GM12892 (cell line): ENCODE measurements around the gene KIAA0825.

Source experiments
- POLR2A ChIP-seq: IDR thresholded peaks from 2 replicates; pipeline ENCODE4 v1.6.1; 2011; ENCODE audit warnings: low read depth, low read length, control low read depth
- POLR2AphosphoS5 ChIP-seq: IDR thresholded peaks from 2 replicates; pipeline ENCODE4 v1.6.1; 2011; ENCODE audit warnings: low read depth, low read length, control low read depth

DNA sequence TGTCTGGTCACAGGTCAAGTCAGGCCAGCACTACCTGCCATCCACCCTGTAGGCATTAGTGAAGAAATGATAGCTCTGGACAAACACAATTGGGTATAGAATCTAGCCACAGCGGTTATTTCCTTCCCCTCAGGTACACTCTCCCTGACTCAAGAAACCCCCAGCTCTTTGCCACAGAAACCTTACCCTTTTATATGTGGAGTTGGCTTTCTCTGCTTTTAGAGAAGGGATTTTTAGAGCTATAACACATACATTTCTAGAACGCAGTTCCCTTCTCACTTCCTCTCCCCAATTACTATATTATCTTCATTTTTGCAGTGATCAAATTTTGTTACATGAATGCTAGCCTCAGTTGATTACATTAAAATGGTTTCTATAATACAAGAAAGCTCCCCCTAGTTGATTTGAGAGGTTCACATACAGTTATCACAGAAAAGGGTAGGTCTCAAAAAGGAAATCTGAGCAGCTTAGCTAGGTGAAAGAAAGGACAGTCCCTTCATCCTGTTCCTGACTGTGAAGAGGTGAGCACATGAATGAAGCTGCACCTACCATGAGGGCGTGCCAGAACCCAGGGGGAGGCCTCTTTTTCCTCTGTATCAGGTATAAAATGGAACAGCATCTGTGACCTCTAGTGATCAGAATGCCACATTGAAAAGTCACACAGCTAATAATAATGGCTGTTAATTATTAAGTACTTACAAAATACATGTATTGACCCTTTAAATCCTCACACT is 425.6 kb downstream of the KIAA0825 start:
- TF ChIP-seq POLR2A (no peak), POLR2AphosphoS5 (no peak)
